GM18861 (cell line): ENCODE data around the gene THADA.

Experiments used
- ATAC-seq: cut with Tn5 transposase; IDR thresholded peaks from one replicate; pipeline ENCODE4 v1.9.1; 2021; ENCODE audit not compliant: unreplicated experiment

The THADA gene

DNA sequence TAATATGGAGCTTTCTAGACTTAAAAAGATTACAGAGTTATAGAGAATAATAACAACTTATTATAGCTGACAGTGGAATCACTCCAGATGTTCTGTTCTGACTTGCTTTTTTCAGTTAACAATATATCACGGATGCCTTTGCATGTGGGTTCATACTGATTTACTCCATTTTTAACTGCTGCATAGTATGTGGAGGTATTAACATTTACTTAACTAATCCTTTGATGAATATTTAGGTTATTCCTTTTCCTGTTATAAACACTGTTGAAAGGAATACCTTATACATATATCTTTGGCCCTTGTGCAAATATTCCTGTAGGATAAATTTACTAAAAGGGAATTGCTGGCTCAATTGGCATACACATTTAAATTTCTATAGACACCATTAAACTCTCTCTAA, 336.3 kb downstream of the THADA start:
- no peak for ATAC-seq

GRCh38 chr2:43258547-43259156, 337.2 kb downstream of the THADA start:
- ATAC-seq = no peak

DNA sequence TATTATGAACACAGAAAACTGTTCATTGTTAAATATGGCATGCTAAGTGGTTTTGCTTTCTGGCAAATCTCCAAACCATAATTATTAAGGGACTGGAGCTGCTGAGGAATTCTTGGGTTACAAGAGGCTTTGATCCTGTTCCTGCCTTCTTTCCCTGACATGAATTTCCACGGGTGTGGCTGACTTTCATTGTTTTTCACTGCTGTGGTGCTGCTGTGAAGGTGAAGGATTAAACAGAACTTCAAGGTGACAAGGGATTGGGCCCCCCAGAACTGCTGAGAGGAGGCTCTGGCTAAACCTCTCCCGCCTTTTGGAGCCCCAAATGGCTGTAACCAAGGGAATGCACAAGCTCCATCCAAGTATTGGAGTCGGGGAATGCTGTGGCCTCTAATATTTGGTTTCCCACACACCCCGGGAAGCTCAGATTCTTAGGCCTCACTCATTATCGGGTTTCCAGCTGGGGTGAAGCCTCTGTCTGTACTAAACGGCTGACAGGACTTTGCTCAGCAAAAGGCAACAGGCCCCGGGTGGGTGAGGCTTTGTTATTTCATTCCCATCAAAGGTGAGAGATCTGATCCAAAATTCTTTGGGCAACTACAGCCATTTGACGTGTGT, 340.4 kb downstream of the THADA start:
- no peak for ATAC-seq

GRCh38 chr2:43254331-43254730, 341.5 kb downstream of the THADA start:
- no peak for ATAC-seq

DNA sequence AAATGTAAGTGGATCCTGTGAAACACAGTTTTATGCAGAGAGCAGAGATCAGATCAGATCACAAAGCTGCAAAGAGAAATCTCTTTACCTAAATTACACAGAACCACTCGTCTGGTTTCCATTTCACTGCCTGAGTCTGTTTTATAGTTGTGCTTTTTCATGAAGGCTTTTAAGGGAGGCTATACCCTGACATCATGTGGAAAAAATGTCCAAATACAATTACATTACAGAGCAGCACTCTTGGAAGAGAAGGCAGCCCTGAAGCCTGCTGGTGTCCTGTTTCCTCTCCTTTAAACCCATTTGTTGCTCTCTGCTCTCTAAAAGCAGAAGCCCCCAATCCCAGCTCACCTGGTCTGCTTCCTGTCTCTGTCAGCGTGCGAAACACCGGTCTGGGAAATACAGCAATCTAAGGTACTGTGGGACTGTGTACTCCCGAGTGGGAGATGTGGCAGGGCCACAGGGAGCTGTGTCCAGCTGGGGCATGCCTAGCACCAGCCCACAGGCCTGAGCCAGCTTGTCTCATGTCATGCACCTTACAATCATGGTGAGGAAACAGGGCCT, 344.6 kb downstream of the THADA start:
- ATAC-seq = no peak

GRCh38 chr2:43250015-43250414, 345.8 kb downstream of the THADA start:
- no peak for ATAC-seq

- no peak for ATAC-seq
These were observed 347.2 kb downstream of the THADA start for GRCh38 chr2:43248621-43249020.

DNA sequence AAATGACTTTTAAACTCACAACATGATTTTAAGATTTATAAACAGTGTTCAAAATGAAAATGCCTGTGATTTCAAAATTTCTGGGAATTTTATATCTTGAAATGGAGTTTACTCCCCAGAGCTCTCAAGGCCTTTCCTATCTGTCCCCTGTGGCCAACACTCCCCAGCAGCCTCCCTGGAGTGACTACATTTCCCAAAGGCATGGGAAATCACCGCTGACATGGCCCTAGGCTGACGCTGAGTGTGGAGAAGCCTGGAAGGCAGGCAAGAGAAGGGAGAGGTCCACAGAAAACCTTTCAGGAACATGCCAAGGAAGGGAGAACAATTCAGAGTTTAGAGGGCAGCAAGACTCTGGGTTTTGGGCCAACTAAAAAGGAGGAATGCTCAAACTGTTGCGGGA, 349.2 kb downstream of the THADA start:
- no peak for ATAC-seq

DNA sequence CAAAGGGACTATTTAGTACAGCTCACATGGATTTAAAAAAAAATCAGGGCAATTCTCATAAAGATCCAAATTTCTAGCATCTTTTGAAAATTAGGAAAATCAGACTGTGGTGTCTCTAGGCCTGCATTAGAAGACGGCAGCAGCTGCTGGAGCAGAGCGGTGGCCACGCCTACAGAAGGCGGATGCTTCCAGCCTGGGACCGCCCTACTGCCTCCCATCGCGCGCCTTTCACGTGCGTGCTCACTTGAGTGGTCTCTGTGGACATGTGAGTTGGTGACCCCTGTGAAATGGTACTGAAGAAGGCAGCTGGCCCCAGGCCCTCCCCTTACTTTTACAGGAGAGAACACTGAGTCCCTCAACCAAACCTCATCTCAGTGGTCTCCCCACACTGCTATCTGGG, 354.3 kb downstream of the THADA start:
- no peak for ATAC-seq

DNA sequence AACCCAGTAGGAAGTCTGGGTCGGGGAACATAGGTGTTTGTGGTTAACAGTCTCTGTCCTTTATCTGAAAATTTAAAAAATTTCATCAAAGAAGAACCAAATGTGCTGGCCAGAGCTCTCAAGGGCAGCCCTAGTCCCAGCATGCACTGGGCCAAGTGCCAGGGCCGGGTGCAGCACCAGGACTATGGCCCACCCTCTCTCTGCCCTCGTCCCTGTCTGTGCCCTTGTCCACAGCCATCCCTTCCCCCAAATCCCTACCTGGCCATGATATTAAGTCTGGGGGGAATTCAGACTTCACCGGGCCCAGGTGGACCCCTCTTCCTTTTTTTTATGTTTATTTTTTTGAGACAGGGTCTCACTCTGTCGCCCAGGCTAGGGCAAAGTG, 355.1 kb downstream of the THADA start:
- no peak for ATAC-seq

DNA sequence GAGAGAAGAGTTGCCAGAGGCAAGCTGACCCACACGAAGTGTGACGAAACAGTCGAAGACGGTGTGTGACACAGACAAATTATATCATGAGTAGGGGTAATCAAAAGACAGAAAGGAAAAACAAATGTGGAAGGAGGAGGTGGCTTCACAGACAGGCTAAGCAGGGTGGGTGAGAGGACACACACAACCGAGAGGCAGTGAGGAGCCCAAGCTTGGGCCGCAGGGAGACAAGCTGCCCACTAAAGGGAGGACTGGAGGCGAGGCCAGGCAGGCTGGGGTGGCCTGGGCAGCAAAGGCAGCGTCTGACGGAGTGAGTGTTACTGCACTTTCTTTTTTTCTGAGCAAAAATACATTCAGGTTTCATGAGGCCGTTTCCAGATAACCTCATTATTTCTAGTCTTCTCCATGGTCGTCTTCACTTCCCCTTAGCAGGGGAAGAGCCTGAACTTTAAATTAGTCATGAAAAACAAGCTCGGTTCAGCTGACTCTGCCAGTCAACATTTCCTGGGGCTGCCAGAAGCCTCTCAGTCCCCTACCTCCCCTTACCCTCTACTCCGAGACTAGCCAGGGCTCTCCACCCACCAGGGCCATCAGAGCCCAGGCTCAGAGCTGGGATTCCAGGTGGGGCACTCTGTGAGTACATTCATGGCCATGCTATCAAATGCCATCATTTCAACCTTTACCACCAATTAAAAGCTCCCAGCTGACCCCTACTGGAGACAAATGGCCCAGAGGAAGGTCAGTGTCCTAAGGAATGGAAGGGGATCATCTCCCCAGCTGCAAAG, 355.7 kb downstream of the THADA start:
- ATAC-seq = no peak

- no peak for ATAC-seq
These were observed 357.0 kb downstream of the THADA start for GRCh38 chr2:43238813-43239212.

DNA sequence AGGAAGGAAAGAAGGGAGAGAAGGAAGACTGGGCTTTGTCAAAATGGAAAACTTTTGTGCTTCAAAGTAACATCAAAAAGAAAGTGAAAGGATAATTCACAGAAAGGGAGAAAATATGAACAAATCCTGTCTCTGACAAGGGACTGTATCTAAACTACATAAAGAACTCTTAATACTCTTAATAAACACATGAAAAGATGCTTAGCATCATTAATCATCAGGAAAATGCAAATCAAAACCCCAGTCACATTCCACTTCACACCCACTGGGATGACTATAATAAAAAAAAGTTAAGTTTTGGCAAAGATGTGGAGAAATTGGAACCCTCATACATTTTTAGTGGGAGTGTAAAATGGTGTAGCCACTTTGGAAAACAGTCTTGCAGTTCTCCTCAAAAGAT, 357.7 kb downstream of the THADA start:
- no peak for ATAC-seq

DNA sequence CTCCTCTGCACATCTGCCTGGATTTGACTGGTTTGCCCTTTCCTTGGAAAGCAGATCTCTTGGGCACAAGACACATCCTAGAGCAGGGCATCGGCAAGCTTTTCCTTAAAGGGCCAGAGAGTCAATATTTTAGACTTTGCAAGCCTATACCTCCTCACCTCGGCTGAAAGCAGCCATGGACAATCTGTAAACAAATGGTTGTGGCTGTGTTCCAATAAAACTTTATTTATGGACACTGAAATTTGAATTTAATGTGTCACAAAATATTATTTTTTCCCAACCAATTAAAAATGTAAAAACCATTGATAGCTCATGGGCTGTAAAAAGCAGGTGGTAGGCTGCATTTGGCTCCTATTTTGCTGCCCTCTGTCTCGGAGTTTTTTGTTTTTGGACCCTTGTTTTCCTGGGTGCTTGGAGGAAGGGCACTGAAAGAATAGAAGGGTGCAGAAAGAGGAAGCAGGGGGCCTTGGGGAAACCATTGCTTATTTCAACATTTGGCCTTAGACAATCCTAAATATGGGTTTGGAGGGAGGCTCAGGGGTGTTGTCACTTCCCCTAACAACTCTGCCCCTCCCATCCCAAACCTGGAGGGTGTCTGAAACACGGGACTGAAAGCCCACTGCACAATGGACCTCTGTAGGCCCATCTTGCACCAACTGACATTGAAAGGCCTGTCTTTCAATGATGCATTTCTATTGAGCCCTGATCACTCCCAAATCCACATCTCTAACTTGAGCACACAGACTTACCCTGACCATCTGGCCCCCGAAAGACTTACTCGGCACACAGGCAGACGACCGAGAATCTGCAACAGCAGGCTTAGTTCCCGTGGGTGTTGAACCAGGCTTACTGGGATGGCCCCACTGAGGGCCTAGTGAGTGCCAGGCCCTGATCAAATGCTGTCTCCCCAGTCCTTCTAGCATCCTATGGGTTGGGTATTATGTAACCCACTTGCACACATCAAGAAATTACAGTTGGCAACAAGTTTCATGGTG, 362.3 kb downstream of the THADA start:
- ATAC-seq = no peak

DNA sequence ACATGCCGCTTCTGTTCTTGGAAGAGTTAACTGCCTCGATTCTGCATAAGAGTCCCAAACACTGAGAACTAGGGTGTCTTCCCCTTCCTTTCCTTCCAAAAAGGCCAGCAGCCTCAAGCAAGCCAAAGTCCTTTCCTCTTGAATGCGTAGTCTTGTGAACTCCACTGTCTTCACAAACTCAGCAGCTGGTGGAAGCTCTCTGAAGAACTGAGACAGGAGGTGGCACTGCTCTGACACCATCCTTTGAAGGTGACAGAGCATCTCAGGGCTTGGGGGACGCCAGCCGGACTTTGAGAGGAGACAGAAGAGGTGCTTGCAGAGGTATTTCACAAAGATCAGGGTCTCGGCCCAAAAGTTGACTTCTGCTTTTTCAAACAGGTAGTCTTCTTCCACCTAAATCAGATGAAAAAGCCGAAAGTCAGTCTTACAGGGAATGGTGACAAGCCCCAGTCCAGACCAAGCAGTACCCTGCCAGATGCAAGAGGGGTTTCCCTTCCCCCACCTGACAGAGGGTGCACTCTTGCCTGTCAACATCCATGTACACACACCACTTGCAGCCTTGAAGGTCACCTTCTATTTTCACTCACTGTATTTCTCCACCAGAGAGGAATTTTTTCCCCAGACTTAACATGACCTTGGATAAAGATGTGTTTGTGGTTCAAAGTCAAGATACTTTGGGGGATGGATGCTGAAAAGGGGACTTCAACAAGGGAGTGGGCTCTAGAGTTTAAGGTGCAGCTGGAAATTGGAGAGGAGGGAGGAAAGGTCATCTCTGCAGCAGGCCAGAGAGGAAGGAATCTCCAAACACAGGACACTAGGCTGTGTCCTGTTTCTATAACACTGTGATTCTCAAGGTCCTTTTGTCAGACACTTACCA, 364.6 kb downstream of the THADA start:
- no peak for ATAC-seq

- no peak for ATAC-seq
These were observed 365.4 kb downstream of the THADA start for GRCh38 chr2:43230351-43230885.

- ATAC-seq = no peak
These were observed 366.8 kb downstream of the THADA start for GRCh38 chr2:43228756-43229659.

DNA sequence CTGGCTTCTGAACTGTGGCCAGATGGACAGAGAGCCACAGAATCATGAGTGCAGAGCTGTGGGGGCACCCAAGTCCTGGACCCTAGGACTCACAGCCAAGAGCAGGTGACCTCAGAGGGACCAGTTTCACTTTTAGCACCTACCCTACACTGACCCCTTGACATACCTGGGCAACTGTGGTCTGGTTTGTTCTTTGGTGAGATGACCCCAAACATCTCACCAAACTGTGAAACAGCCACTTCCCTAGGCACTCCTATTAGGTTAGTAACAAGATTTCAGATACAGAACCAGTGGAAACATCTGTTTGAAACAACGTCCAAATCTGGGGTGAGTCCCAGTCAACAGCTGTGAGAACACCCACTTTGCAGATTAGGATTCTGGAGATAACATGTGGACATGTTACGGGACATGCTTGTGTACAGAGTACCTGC, 367.5 kb downstream of the THADA start:
- no peak for ATAC-seq
